H9 (cell line): ENCODE measurements around the gene ATG7. TPM values are rescaled to one million over a fixed set of nuclear protein-coding genes. Genes with fewer than 3 reads are reported as not detected.

Experiments
- DNase-seq: peaks from one replicate; pipeline ENCODE4 v3.0.0-alpha.2; 2017
- H2AFZ ChIP-seq: one replicate; pipeline ENCODE4 v1.6.1; 2013; ENCODE audit warnings: mild to moderate bottlenecking, low read length, control low read depth, moderate library complexity
- H2AK5ac ChIP-seq: 2 replicates; pipeline ENCODE4 v1.6.1; 2013; ENCODE audit warnings: low read length, control low read depth, mixed read lengths; ENCODE audit not compliant: insufficient read length
- H2BK120ac ChIP-seq: one replicate; pipeline ENCODE4 v1.6.1; 2013; ENCODE audit warnings: low read depth, mild to moderate bottlenecking, low read length, control low read depth, inconsistent platforms; ENCODE audit not compliant: poor library complexity, severe bottlenecking
- H2BK12ac ChIP-seq: 2 replicates; pipeline ENCODE4 v1.6.1; 2013; ENCODE audit warnings: low read length, control low read depth, mixed read lengths, low read depth; ENCODE audit not compliant: insufficient read length
- H2BK15ac ChIP-seq: 2 replicates; pipeline ENCODE4 v1.6.1; 2013; ENCODE audit warnings: low read depth, low read length, control low read depth
- H2BK20ac ChIP-seq: one replicate; pipeline ENCODE4 v1.6.1; 2013; ENCODE audit warnings: low read depth, mild to moderate bottlenecking, low read length, control low read depth, inconsistent platforms; ENCODE audit not compliant: poor library complexity, severe bottlenecking
- H2BK5ac ChIP-seq: 2 replicates; pipeline ENCODE4 v1.6.1; 2013; ENCODE audit warnings: low read length, control low read depth, mixed read lengths; ENCODE audit not compliant: insufficient read length
- H3K14ac ChIP-seq: 2 replicates; pipeline ENCODE4 v1.6.1; 2013; ENCODE audit warnings: low read length, control low read depth; ENCODE audit not compliant: insufficient read depth
- H3K18ac ChIP-seq: 2 replicates; pipeline ENCODE4 v1.6.1; 2013; ENCODE audit warnings: low read depth, mild to moderate bottlenecking, mixed read lengths, low read length, control low read depth; ENCODE audit not compliant: insufficient read length
- H3K23ac ChIP-seq: 2 replicates; pipeline ENCODE4 v1.6.1; 2013; ENCODE audit warnings: low read length, control low read depth, mixed read lengths, low read depth; ENCODE audit not compliant: insufficient read length
- H3K23me2 ChIP-seq: 2 replicates; pipeline ENCODE4 v1.6.1; 2013; ENCODE audit warnings: low read depth, mild to moderate bottlenecking, mixed read lengths, low read length, control low read depth; ENCODE audit not compliant: insufficient read length, poor library complexity, severe bottlenecking
- H3K27ac ChIP-seq: 2 replicates; pipeline ENCODE4 v1.5.1; 2013; ENCODE audit warnings: low read length, control low read depth, mixed read lengths, low read depth; ENCODE audit not compliant: insufficient read length
- H3K27me3 ChIP-seq: 2 replicates; pipeline ENCODE4 v1.6.1; 2013; ENCODE audit warnings: low read length, control low read depth, inconsistent platforms; ENCODE audit not compliant: insufficient read depth
- H3K4ac ChIP-seq: 2 replicates; pipeline ENCODE4 v1.6.1; 2013; ENCODE audit warnings: low read depth, mild to moderate bottlenecking, control low read depth, inconsistent platforms, low read length, moderate library complexity
- H3K4me1 ChIP-seq: 2 replicates; pipeline ENCODE4 v1.6.1; 2013; ENCODE audit warnings: low read length, control low read depth, inconsistent platforms; ENCODE audit not compliant: insufficient read depth
- H3K4me2 ChIP-seq: 2 replicates; pipeline ENCODE4 v1.6.1; 2013; ENCODE audit warnings: low read length, control low read depth, mixed read lengths; ENCODE audit not compliant: insufficient read length, insufficient read depth
- H3K56ac ChIP-seq: 2 replicates; pipeline ENCODE4 v1.6.1; 2013; ENCODE audit warnings: low read depth, mild to moderate bottlenecking, mixed read lengths, low read length, control low read depth; ENCODE audit not compliant: insufficient read length
- H3K79me1 ChIP-seq: 2 replicates; pipeline ENCODE4 v1.6.1; 2013; ENCODE audit warnings: low read depth, mild to moderate bottlenecking, moderate library complexity, low read length, control low read depth, inconsistent platforms; ENCODE audit not compliant: insufficient read depth, poor library complexity, severe bottlenecking
- H3K79me2 ChIP-seq: 2 replicates; pipeline ENCODE4 v1.6.1; 2013; ENCODE audit warnings: low read length, control low read depth, inconsistent platforms; ENCODE audit not compliant: insufficient read depth
- H3K9ac ChIP-seq: 2 replicates; pipeline ENCODE4 v1.6.1; 2013; ENCODE audit warnings: low read length, control low read depth, mixed read lengths; ENCODE audit not compliant: insufficient read length; ENCODE audit errors: extremely low read depth
- H3K9me3 ChIP-seq: one replicate; pipeline ENCODE4 v1.6.1; 2013; ENCODE audit warnings: low read depth, low read length, inconsistent platforms; ENCODE audit not compliant: control insufficient read depth
- H3T11ph ChIP-seq: one replicate; pipeline ENCODE4 v1.6.1; 2013; ENCODE audit warnings: mild to moderate bottlenecking, low read length, control low read depth, inconsistent platforms
- H4K20me1 ChIP-seq: one replicate; pipeline ENCODE4 v1.6.1; 2013; ENCODE audit not compliant: control insufficient read depth, insufficient read length, insufficient read depth
- H4K5ac ChIP-seq: 2 replicates; pipeline ENCODE4 v1.6.1; 2013; ENCODE audit warnings: low read depth, mild to moderate bottlenecking, mixed read lengths, low read length, control low read depth; ENCODE audit not compliant: insufficient read length
- H4K8ac ChIP-seq: replicated peaks from 2 replicates; pipeline ENCODE4 v1.6.1; 2013; ENCODE audit warnings: low read length, control low read depth, mixed read lengths, low read depth; ENCODE audit not compliant: insufficient read length
- H4K91ac ChIP-seq: 2 replicates; pipeline ENCODE4 v1.6.1; 2013; ENCODE audit warnings: low read depth, mild to moderate bottlenecking, moderate library complexity, mixed read lengths, low read length, control low read depth; ENCODE audit not compliant: insufficient read length
- H3K27ac Mint-ChIP-seq, 3 experiments: 2 replicates in 2 of 3; 3 replicates in 1 of 3; pipeline ENCODE4 v1.8.0; 2020 to 2021; ENCODE audit warnings: mixed read lengths in 3 of 3, mild to moderate bottlenecking in 1 of 3, moderate library complexity in 1 of 3
- H3K27me3 Mint-ChIP-seq: 2 replicates; pipeline ENCODE4 v1.8.0; 2021; ENCODE audit warnings: low read depth, mild to moderate bottlenecking, moderate library complexity, mixed read lengths
- H3K36me3 Mint-ChIP-seq, 3 experiments: 2 replicates in 2 of 3; 3 replicates in 1 of 3; pipeline ENCODE4 v1.8.0; 2020 to 2021; ENCODE audit warnings: low read depth in 3 of 3, mixed read lengths in 3 of 3; ENCODE audit not compliant: insufficient read depth in 1 of 3
- H3K4me1 Mint-ChIP-seq, 2 experiments: 2 replicates each; pipeline ENCODE4 v1.8.0; 2020; ENCODE audit warnings: mixed read lengths in 2 of 2
- H3K4me3 Mint-ChIP-seq, 2 experiments: 2 replicates in 1 of 2; 3 replicates in 1 of 2; pipeline ENCODE4 v1.8.0; 2020 to 2021; ENCODE audit warnings: mild to moderate bottlenecking in 2 of 2, mixed read lengths in 2 of 2, moderate library complexity in 1 of 2
- H3K9me3 Mint-ChIP-seq, 2 experiments: 2 replicates in 1 of 2; 3 replicates in 1 of 2; pipeline ENCODE4 v1.8.0; 2020; ENCODE audit warnings: mild to moderate bottlenecking in 2 of 2, mixed read lengths in 2 of 2, moderate library complexity in 1 of 2
- WGBS: extraction: QIAGEN DNeasy Blood & Tissue Kit; methylation state at CpG from one replicate; pipeline ENCODE4 v1.1.7; 2013; ENCODE audit warnings: missing lambda C conversion rate, low lambda C conversion rate, mixed read lengths; ENCODE audit not compliant: insufficient read length; ENCODE audit errors: extremely low coverage; 5-methylcytosine and 5-hydroxymethylcytosine counted together
- total RNA-seq: library from RNA; stranded (reverse); gene quantifications from 2 replicates; pipeline ENCODE4 v1.2.1, GENCODE V29; 2021
- TF ChIP-seq, protein P1 (sequence below): fragments of 200-600 bp; sonication (generic); conservative IDR thresholded peaks from 3 replicates; pipeline ENCODE4 v1.8.0; 2021; ENCODE audit warnings: antibody characterized with exemption, mild to moderate bottlenecking

The ATG7 gene
- total RNA-seq, 1 experiment from 2014 or later = 17.9 TPM

DNA sequence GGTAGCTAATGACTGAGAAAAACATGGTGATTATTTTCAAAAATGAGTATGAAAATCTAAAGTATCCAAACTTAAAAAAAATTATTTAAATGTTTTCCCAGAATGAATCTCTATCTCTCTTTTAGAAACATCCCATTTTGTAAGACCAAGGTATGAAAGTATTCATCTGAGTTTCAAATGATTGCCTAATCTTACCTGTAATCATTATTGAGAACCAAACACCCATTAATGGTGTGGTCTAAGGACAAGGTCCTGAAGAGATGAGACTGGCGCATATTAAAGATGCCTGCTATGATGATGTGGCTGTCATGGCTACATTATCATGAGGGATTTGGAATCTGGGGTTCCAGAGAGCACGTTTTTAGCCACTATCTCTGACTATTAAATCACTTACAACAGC lies 206.0 kb downstream of the ATG7 start:
- Histone ChIP-seq H2BK120ac (no peak overlapping the region), H3K23me2 (no peaks in the 10 kb centered on the region), H3K56ac (no peak overlapping the region), H3K79me2 (no peaks in the 10 kb centered on the region), H3K4me2 (no peak overlapping the region), H3K23ac (no peak overlapping the region), H3K4ac (no peak overlapping the region), H3K9me3 (no peaks in the 10 kb centered on the region), H4K8ac (no peak overlapping the region), H3K27ac (no peak overlapping the region), H3K27me3 (no peaks in the 10 kb centered on the region), H3K4me1 (peaks cover 6% of the 10 kb centered on the region; the same call in 1 of the 2 replicates), H3K18ac (no peak overlapping the region), H4K20me1 (no peaks in the 10 kb centered on the region), H2BK15ac (no peak overlapping the region), H2BK12ac (no peak overlapping the region), H4K5ac (no peak overlapping the region), H3K9ac (no peak overlapping the region), H4K91ac (no peak overlapping the region), H3T11ph (no peak overlapping the region), H2BK20ac (no peak overlapping the region), H2BK5ac (no peak overlapping the region), H2AFZ (no peak overlapping the region), H3K79me1 (no peaks in the 10 kb centered on the region), H3K14ac (no peak overlapping the region), H2AK5ac (no peak overlapping the region)
- WGBS = no CpG with 5 or more reads among the region's 2 CpGs
- DNase-seq = no peak
- Mint-ChIP-seq H3K36me3 (no peaks in the 10 kb centered on the region; a peak in 1 of 7 replicates), H3K9me3 (no peaks in the 10 kb centered on the region), H3K27ac (no peak overlapping the region), H3K27me3 (no peaks in the 10 kb centered on the region), H3K4me1 (peaks cover 31 to 42% of the 10 kb centered on the region in 2 experiments), H3K4me3 (no peak overlapping the region)
- TF ChIP-seq, protein P1, sequence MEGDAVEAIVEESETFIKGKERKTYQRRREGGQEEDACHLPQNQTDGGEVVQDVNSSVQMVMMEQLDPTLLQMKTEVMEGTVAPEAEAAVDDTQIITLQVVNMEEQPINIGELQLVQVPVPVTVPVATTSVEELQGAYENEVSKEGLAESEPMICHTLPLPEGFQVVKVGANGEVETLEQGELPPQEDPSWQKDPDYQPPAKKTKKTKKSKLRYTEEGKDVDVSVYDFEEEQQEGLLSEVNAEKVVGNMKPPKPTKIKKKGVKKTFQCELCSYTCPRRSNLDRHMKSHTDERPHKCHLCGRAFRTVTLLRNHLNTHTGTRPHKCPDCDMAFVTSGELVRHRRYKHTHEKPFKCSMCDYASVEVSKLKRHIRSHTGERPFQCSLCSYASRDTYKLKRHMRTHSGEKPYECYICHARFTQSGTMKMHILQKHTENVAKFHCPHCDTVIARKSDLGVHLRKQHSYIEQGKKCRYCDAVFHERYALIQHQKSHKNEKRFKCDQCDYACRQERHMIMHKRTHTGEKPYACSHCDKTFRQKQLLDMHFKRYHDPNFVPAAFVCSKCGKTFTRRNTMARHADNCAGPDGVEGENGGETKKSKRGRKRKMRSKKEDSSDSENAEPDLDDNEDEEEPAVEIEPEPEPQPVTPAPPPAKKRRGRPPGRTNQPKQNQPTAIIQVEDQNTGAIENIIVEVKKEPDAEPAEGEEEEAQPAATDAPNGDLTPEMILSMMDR = no peak
